Endometrium (tissue), 2 donors: ENCODE results near the gene C18orf54.
"Not testable (repeated sequence)": the region's sequence is repeated elsewhere in the genome, so short reads cannot be mapped to it uniquely, and the experiment has no call there.

Experiments used
- FAIRE-seq: peaks from 2 replicates; lab custom pipeline; 2012; peaks lifted over from hg19 to GRCh38; lab: Jason Lieb, UNC
- donor health status: control.
- donor health status: control.

The C18orf54 gene

GRCh38 chr18:54386800-54387495 is 29.2 kb downstream of the C18orf54 start:
- not testable (repeated sequence) for FAIRE-seq

GRCh38 chr18:54387631-54388030 is 29.9 kb downstream of the C18orf54 start:
- no peak for FAIRE-seq

DNA sequence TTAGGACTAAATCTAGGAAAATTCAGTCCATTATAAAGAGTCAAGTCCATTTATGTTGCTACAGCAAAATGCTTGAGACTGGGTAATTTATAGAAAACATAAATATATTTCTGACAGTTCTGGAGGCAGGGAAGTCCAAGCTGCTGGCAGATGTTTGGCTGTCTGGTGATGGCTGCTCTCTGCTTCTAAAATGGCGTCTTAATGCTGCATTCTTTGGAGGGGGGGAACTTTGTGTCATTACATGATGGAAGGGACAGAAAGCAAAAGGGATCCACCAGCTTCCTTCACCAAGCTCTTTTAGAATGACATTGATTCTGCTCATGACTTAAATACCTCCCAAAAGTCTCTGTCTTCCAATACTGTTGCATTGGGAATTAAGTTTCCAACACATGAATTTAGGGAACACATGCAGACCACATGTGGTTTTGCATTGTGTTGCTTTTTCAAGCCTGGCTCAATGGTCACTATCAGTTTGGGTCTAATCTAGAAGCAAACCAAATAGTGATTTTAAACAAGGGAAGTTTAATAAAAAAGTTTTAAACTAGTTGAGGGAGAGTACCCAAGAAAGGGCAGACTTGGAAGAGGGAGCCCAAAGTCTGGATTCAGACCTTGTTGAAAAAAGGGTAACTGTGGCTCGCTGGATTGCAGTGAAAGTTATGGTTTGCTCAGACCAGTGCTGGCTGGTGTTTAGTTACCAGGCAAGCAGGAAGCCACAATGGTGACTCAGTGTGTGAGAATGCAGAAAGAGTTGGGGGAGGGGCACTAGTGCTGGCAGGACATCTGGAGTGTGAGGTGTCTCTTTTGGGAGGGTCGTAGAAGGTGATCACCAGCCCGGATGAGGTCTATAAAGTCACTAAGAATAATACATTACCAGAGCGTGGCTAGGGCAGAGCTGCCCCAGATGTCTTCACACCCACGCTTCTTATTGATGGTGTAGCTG is 30.8 kb downstream of the C18orf54 start:
- FAIRE-seq, result no peak

DNA sequence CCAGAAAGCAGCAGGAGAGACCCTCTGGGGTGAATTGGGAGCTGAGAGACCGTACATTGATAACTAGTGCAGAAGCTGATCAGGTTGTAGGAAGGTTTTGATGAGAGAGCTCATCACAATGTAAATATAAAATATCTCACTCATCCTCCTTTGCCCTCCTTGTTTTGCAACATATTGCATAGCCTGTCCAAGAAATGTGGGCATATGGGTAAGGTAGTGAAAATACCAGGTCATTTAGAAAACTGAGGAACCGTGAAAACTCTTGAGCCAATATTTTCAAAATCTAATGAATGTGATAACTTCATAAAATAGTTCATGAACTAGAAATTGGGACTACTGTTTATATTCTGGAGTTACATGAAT is 31.4 kb downstream of the C18orf54 start:
- no peak for FAIRE-seq

DNA sequence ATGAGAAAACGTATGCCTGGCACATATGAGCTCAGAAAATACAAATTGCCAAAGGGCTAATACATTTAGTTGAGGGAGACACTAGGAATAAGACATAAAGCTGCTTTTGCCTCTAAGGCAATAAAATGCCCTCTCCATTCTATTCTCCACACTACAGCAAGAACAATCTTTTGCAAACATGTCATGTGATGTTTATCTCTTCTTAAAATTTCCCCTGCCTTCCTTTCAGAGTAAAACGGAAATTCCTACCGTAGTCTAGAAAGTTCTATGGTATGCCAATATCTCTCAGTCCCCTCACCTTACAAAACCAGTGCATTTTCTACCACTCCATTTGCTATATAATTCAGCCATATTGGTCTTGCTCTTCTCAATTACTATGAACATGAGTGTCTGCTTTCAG is 33.1 kb downstream of the C18orf54 start:
- no peak for FAIRE-seq

GRCh38 chr18:54392543-54393023 is 34.9 kb downstream of the C18orf54 start:
- FAIRE-seq, result no peak

DNA sequence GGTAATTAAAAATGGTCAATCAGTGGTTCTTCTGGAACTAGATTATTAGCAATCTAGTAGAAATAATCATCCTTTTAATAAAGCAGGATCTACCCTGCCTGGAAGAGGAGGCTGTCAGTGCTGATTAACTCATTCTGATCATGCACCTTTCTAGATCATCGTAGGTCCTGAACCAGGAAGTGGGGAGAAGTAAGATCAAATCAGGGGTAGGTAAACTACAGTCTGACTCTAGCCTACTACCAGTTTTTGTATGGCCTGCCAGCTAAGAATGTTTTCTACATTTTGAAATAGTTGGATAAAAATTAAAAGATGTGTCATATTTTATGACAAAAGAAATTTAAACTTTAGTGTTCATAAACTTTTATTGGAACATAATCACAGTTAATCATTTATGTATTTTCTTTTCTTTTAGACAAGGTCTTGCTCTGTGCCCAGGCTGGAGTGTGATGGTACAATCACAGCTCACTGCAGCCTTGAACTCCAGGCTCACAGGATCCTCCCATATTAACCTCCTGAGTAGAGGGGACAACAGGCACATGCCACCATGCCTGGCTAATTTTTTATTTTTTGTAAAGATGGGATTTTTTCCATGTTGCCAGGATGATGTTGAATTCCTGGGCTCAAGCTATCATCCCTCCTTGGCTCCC is 36.1 kb downstream of the C18orf54 start:
- FAIRE-seq, result no peak

- FAIRE-seq, result no peak
Measured at GRCh38 chr18:54396760-54397159, 39.1 kb downstream of the C18orf54 start.

- no peak for FAIRE-seq
Measured at GRCh38 chr18:54405290-54405689, 47.6 kb downstream of the C18orf54 start.

DNA sequence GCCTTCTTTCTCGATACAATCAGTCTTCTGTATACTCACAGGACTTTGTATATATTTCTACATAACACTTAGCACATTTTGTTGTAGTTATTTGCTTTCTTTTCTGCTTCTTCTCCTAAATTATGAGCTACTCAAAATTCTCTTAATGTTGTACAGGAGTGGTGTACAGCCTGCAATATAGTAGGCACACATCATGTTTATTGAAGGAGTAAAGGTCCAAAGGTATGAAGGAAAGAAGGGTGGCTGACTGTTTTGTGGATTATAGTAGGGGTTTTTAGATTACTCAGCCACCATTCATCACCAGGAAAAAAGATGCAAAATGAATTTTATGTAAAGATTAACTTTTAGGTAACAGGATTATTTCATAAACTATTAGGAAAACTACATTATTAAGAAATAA is 54.1 kb downstream of the C18orf54 start:
- FAIRE-seq, result no peak

DNA sequence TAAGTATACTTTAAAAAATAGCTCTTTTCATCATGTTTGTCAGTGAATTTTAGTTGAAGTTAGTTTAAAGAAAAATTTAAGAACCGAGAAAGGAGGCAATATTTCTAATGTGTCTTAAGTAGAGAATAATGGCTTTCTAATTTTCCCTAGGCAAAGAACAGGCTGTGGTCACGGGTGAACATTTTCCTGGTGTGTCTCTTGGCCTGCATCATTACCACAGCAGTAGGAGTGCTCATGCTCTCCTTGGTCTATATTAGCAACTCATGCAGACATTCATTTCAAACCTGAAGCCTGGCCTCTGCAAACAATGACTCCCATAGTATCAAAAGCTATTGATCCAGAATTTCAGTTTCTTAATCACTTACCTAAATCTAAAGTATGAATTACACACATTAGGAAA is 57.4 kb downstream of the C18orf54 start:
- FAIRE-seq, result no peak

- no peak for FAIRE-seq
Measured at GRCh38 chr18:54416436-54416835, 58.7 kb downstream of the C18orf54 start.

DNA sequence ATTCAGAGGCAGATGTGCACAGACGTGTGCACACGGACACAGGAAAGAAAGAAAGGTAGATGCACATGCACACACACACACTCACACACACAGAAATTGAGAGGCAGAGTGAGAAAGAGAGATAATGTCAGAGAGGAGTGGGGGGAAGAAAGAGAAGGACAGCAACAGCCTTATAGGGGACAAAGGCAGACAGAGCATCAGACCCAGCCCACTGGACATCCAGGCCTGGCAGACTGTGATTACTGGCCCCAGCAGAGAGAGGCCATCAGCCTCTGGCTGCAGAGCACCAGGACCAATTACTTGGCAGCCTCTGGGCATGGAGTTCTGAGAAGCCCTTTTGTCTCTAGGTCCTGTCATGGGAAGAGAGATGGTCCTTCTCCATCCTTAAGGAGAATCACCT is 66.1 kb downstream of the C18orf54 start:
- FAIRE-seq, result no peak

- no peak for FAIRE-seq
Measured at GRCh38 chr18:54426085-54426665, 68.5 kb downstream of the C18orf54 start.
